ENCODE results near the gene DMXL2.

DNA sequence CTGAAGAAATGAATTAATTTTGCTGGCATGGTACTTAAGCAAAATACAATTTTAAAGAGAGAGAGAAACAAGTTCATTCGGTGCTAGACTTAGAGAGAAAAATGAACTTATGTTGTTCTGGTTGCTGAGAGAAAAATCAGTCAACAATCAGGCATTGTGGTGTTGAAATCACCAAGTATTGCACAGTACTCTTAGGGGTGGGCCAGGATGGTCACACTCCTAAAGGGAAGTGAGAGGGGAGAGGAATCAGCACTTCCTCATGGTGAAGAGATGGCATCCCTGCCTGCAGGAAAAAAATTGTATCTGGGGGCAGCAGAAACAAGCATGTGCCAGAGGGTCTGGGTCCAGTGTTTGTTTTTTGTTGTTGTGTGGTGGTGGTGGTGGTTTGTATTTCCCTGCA is 7.0 kb upstream of the DMXL2 start:
- TF ChIP-seq CTCF (IDR thresholded peaks at IDR 0.05) (no peak), POLR2AphosphoS5 (IDR thresholded peaks at IDR 0.05; ENCODE audit: low read depth, low read length) (no peak), TCF7L2 (IDR thresholded peaks at IDR 0.05; ENCODE audit: low read depth, low read length) (no peak)

Data from Panc1 (cell line).